Measurements from ENCODE around the gene ZSWIM3. TPM values are rescaled to one million over a fixed set of nuclear protein-coding genes. Genes with fewer than 3 reads are reported as not detected.

Gene ZSWIM3
- total and polyA plus RNA-seq, 2 of the 13 experiments (the other 11 are each of a cell fraction or from before 2014, with no cell fraction given) = 5.2 to 5.8 TPM

- TF ChIP-seq, protein P1, sequence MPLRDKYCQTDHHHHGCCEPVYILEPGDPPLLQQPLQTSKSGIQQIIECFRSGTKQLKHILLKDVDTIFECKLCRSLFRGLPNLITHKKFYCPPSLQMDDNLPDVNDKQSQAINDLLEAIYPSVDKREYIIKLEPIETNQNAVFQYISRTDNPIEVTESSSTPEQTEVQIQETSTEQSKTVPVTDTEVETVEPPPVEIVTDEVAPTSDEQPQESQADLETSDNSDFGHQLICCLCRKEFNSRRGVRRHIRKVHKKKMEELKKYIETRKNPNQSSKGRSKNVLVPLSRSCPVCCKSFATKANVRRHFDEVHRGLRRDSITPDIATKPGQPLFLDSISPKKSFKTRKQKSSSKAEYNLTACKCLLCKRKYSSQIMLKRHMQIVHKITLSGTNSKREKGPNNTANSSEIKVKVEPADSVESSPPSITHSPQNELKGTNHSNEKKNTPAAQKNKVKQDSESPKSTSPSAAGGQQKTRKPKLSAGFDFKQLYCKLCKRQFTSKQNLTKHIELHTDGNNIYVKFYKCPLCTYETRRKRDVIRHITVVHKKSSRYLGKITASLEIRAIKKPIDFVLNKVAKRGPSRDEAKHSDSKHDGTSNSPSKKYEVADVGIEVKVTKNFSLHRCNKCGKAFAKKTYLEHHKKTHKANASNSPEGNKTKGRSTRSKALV (CRISPR knock-in tag; IDR thresholded peaks at IDR 0.05) = no peak
- TF ChIP-seq, protein P2, sequence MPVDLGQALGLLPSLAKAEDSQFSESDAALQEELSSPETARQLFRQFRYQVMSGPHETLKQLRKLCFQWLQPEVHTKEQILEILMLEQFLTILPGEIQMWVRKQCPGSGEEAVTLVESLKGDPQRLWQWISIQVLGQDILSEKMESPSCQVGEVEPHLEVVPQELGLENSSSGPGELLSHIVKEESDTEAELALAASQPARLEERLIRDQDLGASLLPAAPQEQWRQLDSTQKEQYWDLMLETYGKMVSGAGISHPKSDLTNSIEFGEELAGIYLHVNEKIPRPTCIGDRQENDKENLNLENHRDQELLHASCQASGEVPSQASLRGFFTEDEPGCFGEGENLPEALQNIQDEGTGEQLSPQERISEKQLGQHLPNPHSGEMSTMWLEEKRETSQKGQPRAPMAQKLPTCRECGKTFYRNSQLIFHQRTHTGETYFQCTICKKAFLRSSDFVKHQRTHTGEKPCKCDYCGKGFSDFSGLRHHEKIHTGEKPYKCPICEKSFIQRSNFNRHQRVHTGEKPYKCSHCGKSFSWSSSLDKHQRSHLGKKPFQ (CRISPR knock-in tag; IDR thresholded peaks at IDR 0.05; ENCODE audit: insufficient replicate concordance) = no peak
- TF ChIP-seq KLF15 (CRISPR knock-in tag; IDR thresholded peaks at IDR 0.05; ENCODE audit: borderline replicate concordance) (no peak), GFI1 (CRISPR knock-in tag; IDR thresholded peaks at IDR 0.05; ENCODE audit: borderline replicate concordance) (peak; percentile 64), BRCA1 (CRISPR knock-in tag; IDR thresholded peaks at IDR 0.05) (no peak), SALL2 (CRISPR knock-in tag; IDR thresholded peaks at IDR 0.05) (0 out of 2 replicates have a peak, but pooled peaks have one; percentile 23), ZSCAN12 (CRISPR knock-in tag; IDR thresholded peaks at IDR 0.05) (no peak), TFE3 (CRISPR knock-in tag; IDR thresholded peaks at IDR 0.05) (no peak), BORCS8-MEF2B (CRISPR knock-in tag; IDR thresholded peaks at IDR 0.05) (no peak), DNMT1 (CRISPR knock-in tag; IDR thresholded peaks at IDR 0.05) (no peak), NFYC (CRISPR knock-in tag; IDR thresholded peaks at IDR 0.05) (no peak), SMYD3 (CRISPR knock-in tag; IDR thresholded peaks at IDR 0.05) (0 out of 2 replicates have a peak, but pooled peaks have one; percentile 35), CENPT (CRISPR knock-in tag; IDR thresholded peaks at IDR 0.05; ENCODE audit: low read depth) (no peak), PCBP1 (IDR thresholded peaks at IDR 0.05; ENCODE audit: borderline replicate concordance, low read depth, low read length) (no peak), YEATS2 (CRISPR knock-in tag; IDR thresholded peaks at IDR 0.05; ENCODE audit: borderline replicate concordance) (no peak; the same call in 1 of the 2 replicates)
- TF ChIP-seq, protein P3, sequence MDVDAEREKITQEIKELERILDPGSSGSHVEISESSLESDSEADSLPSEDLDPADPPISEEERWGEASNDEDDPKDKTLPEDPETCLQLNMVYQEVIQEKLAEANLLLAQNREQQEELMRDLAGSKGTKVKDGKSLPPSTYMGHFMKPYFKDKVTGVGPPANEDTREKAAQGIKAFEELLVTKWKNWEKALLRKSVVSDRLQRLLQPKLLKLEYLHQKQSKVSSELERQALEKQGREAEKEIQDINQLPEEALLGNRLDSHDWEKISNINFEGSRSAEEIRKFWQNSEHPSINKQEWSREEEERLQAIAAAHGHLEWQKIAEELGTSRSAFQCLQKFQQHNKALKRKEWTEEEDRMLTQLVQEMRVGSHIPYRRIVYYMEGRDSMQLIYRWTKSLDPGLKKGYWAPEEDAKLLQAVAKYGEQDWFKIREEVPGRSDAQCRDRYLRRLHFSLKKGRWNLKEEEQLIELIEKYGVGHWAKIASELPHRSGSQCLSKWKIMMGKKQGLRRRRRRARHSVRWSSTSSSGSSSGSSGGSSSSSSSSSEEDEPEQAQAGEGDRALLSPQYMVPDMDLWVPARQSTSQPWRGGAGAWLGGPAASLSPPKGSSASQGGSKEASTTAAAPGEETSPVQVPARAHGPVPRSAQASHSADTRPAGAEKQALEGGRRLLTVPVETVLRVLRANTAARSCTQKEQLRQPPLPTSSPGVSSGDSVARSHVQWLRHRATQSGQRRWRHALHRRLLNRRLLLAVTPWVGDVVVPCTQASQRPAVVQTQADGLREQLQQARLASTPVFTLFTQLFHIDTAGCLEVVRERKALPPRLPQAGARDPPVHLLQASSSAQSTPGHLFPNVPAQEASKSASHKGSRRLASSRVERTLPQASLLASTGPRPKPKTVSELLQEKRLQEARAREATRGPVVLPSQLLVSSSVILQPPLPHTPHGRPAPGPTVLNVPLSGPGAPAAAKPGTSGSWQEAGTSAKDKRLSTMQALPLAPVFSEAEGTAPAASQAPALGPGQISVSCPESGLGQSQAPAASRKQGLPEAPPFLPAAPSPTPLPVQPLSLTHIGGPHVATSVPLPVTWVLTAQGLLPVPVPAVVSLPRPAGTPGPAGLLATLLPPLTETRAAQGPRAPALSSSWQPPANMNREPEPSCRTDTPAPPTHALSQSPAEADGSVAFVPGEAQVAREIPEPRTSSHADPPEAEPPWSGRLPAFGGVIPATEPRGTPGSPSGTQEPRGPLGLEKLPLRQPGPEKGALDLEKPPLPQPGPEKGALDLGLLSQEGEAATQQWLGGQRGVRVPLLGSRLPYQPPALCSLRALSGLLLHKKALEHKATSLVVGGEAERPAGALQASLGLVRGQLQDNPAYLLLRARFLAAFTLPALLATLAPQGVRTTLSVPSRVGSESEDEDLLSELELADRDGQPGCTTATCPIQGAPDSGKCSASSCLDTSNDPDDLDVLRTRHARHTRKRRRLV (CRISPR knock-in tag; IDR thresholded peaks at IDR 0.05) = no peak
- TF ChIP-seq, protein P4, sequence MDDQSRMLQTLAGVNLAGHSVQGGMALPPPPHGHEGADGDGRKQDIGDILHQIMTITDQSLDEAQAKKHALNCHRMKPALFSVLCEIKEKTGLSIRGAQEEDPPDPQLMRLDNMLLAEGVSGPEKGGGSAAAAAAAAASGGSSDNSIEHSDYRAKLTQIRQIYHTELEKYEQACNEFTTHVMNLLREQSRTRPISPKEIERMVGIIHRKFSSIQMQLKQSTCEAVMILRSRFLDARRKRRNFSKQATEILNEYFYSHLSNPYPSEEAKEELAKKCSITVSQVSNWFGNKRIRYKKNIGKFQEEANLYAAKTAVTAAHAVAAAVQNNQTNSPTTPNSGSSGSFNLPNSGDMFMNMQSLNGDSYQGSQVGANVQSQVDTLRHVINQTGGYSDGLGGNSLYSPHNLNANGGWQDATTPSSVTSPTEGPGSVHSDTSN (CRISPR knock-in tag; IDR thresholded peaks at IDR 0.05; ENCODE audit: borderline replicate concordance) = no peak
Measured at GRCh38 chr20:45924391-45925261, 67.2 kb downstream of the ZSWIM3 start (continued).

All from HepG2 (cell line).